ENCODE measurements around the gene NME7. TPM values are rescaled to one million over a fixed set of nuclear protein-coding genes. Genes with fewer than 3 reads are reported as not detected.

Gene NME7
- polyA plus RNA-seq, 1 of the 3 experiments (the other 2 are of a cell fraction): 13.7 TPM

GRCh38 chr1:169327875-169328274, 39.7 kb downstream of the NME7 start (continued):
- no peak for TF ChIP-seq MEF2A (IDR thresholded peaks at IDR 0.05; ENCODE audit: borderline replicate concordance, low read depth)
- no peak for TF ChIP-seq GABPA (IDR thresholded peaks at IDR 0.05; ENCODE audit: low read depth)
- no peak for TF ChIP-seq YY1 (IDR thresholded peaks at IDR 0.05; ENCODE audit: low read depth)
- TF ChIP-seq REST (IDR thresholded peaks at IDR 0.05; ENCODE audit: low read depth, low read length): no peak
- no peak for TF ChIP-seq IRF3 (IDR thresholded peaks at IDR 0.05; ENCODE audit: low read depth, low read length)

GRCh38 chr1:169326956-169327268, 40.7 kb downstream of the NME7 start:
- no peaks in the 10 kb centered on the region; a peak in 3 of 4 replicates for H3K4me1 ChIP-seq (ENCODE audit: control insufficient read depth in 1 of 2, insufficient read depth in 2 of 2, low read depth in 1 of 2, low read length in 1 of 2)
- ChIA-PET POLR2A (no interaction called here), CTCF (interaction anchor here (1.2 to 1.6 kb wide), 2 partner anchors 22 to 724 kb away, joined by 3 to 9 read pairs; no protein-coding TSS in a partner anchor)
- H3K9ac ChIP-seq: no peak overlapping the region
- no peak overlapping the region for H2AFZ ChIP-seq (ENCODE audit: low read depth)
- H3K27ac ChIP-seq (ENCODE audit: low read depth in 2 of 2, low read length in 1 of 2): no peak overlapping the region
- no peak overlapping the region for H3K4me3 ChIP-seq (ENCODE audit: low read depth in 2 of 2, low read length in 1 of 2)
- DNase-seq: no peak
- peaks cover 6 to 31% of the 10 kb centered on the region in 2 experiments for H3K36me3 ChIP-seq (replicated peaks in 1 of 2; ENCODE audit: control insufficient read depth in 1 of 2, insufficient read depth in 2 of 2, low read length in 1 of 2)
- no peak overlapping the region for H3K4me2 ChIP-seq
- H3K9me2 ChIP-seq: no peaks in the 10 kb centered on the region
- peaks cover 5% of the 10 kb centered on the region for H3F3A ChIP-seq (replicated peaks; ENCODE audit: insufficient read depth)
- H4K20me1 ChIP-seq (ENCODE audit: insufficient read depth): no peaks in the 10 kb centered on the region
- H3K79me2 ChIP-seq (ENCODE audit: insufficient read depth): peaks cover 39% of the 10 kb centered on the region
- no peaks in the 10 kb centered on the region for H3K9me3 ChIP-seq
- H3K27me3 ChIP-seq (ENCODE audit: insufficient read depth): no peaks in the 10 kb centered on the region
- TF ChIP-seq USF1 (IDR thresholded peaks at IDR 0.05; ENCODE audit: borderline replicate concordance, low read depth): no peak
- TF ChIP-seq EP300 (IDR thresholded peaks at IDR 0.05; ENCODE audit: borderline replicate concordance in 1 of 2, low read depth in 1 of 2, low read length in 1 of 2): no peak
- peak; percentile 46 for TF ChIP-seq JUND (IDR thresholded peaks at IDR 0.05)
- no peak for TF ChIP-seq EZH2phosphoT487 (IDR thresholded peaks at IDR 0.05; ENCODE audit: borderline replicate concordance, low read depth)
- TF ChIP-seq SIN3A (IDR thresholded peaks at IDR 0.05; ENCODE audit: borderline replicate concordance, low read depth, low read length): no peak
- TF ChIP-seq NRF1 (IDR thresholded peaks at IDR 0.05; ENCODE audit: low read depth, low read length): no peak
- no peak for TF ChIP-seq FOXM1 (IDR thresholded peaks at IDR 0.05; ENCODE audit: low read depth)
- no peak for TF ChIP-seq IRF3 (IDR thresholded peaks at IDR 0.05; ENCODE audit: low read depth, low read length)
- TF ChIP-seq PBX3 (IDR thresholded peaks at IDR 0.05): no peak
- TF ChIP-seq FOXJ3 (CRISPR knock-in tag; IDR thresholded peaks at IDR 0.05): no peak
- TF ChIP-seq YY1 (IDR thresholded peaks at IDR 0.05; ENCODE audit: low read depth): no peak
- TF ChIP-seq RCOR1 (IDR thresholded peaks at IDR 0.05; ENCODE audit: low read length): no peak
- no peak for TF ChIP-seq TEAD4 (IDR thresholded peaks at IDR 0.05; ENCODE audit: borderline replicate concordance, insufficient read depth)
- peak; percentile 55; the same call in 1 of the 2 replicates for TF ChIP-seq FOSL2 (IDR thresholded peaks at IDR 0.05; ENCODE audit: borderline replicate concordance, low read depth)
- no peak for TF ChIP-seq RAD21 (IDR thresholded peaks at IDR 0.05; ENCODE audit: low read length)
- TF ChIP-seq SMC3 (IDR thresholded peaks at IDR 0.05; ENCODE audit: low read depth, low read length): no peak
- 0 out of 2 replicates have a peak, but pooled peaks have one; percentile 17 for TF ChIP-seq TCF12 (IDR thresholded peaks at IDR 0.05)
- TF ChIP-seq GATA2 (CRISPR knock-in tag; IDR thresholded peaks at IDR 0.05): no peak
- TF ChIP-seq CTCF (IDR thresholded peaks at IDR 0.05): no peak

All from SK-N-SH (cell line).